ENCODE data around the gene CA10.

- TF ChIP-seq CTCF (IDR thresholded peaks at IDR 0.05; ENCODE audit: poor library complexity) (no peak), EZH2 (IDR thresholded peaks at IDR 0.05; ENCODE audit: borderline replicate concordance) (no peak), EZH2phosphoT487 (IDR thresholded peaks at IDR 0.05; ENCODE audit: low read depth, severe bottlenecking, unreplicated experiment) (no peak)
Measured at GRCh38 chr17:51720439-51720838, 438.1 kb downstream of the CA10 start.
